WTC11 (cell line): ENCODE measurements around the gene ZNF302. TPM values are rescaled to one million over a fixed set of nuclear protein-coding genes. Genes with fewer than 3 reads are reported as not detected.

ENCODE experiments used
- ATAC-seq: fragments of 200-7000 bp; cut with Tn5 transposase; 2 replicates; pipeline ENCODE4 v1.10.0; 2021; ENCODE audit warnings: mild to moderate bottlenecking, moderate library complexity
- CTCF ChIA-PET: fragments of 300-600 bp; sonication (Branson Sonifier 250); formaldehyde crosslinking; loops from one replicate; lab custom pipeline; 2021; ENCODE audit warnings: antibody characterized with exemption; lab: Charles Lee
- POLR2A ChIA-PET: fragments of 350-600 bp; sonication (Branson Sonifier 250); formaldehyde crosslinking; loops from one replicate; lab custom pipeline; 2021; ENCODE audit warnings: antibody characterized with exemption; lab: Charles Lee
- DNase-seq: peaks from one replicate; pipeline ENCODE4 v3.0.0; 2021; ENCODE audit warnings: low spot score
- H3K27ac Mint-ChIP-seq: 2 replicates; pipeline ENCODE4 v1.8.0; 2021; ENCODE audit warnings: mixed read lengths
- H3K27me3 Mint-ChIP-seq: 2 replicates; pipeline ENCODE4 v1.8.0; 2021; ENCODE audit warnings: low read depth, mild to moderate bottlenecking, moderate library complexity, mixed read lengths
- H3K36me3 Mint-ChIP-seq: 2 replicates; pipeline ENCODE4 v1.8.0; 2021; ENCODE audit warnings: mixed read lengths
- H3K4me1 Mint-ChIP-seq: 2 replicates; pipeline ENCODE4 v1.8.0; 2022; ENCODE audit warnings: mixed read lengths
- H3K4me3 Mint-ChIP-seq: 2 replicates; pipeline ENCODE4 v1.8.0; 2021; ENCODE audit warnings: mild to moderate bottlenecking, moderate library complexity, mixed read lengths
- H3K9me3 Mint-ChIP-seq: 2 replicates; pipeline ENCODE4 v1.8.0; 2021; ENCODE audit warnings: mixed read lengths
- CREB1 ChIP-seq: sonication (generic); formaldehyde crosslinking; IDR thresholded peaks from 2 replicates; pipeline ENCODE4 v1.8.0; 2023; ENCODE audit warnings: mild to moderate bottlenecking, missing genetic modification reagents
- ESRRA ChIP-seq: sonication (generic); formaldehyde crosslinking; IDR thresholded peaks from 2 replicates; pipeline ENCODE4 v1.8.1; 2022; ENCODE audit warnings: mild to moderate bottlenecking, missing genetic modification reagents, borderline replicate concordance
- FOXK1 ChIP-seq: sonication (generic); formaldehyde crosslinking; IDR thresholded peaks from 2 replicates; pipeline ENCODE4 v1.8.0; 2022; ENCODE audit warnings: mild to moderate bottlenecking, moderate library complexity, missing genetic modification reagents
- FOXP1 ChIP-seq: sonication (generic); formaldehyde crosslinking; IDR thresholded peaks from 2 replicates; pipeline ENCODE4 v1.8.0; 2022; ENCODE audit warnings: missing genetic modification reagents, mild to moderate bottlenecking, moderate library complexity, borderline replicate concordance
- GABPB1 ChIP-seq: sonication (generic); formaldehyde crosslinking; IDR thresholded peaks from 2 replicates; pipeline ENCODE4 v1.8.1; 2023; ENCODE audit warnings: mild to moderate bottlenecking, missing genetic modification reagents
- GRHL2 ChIP-seq: fragments of 250-450 bp; sonication (Bioruptor Pico); IDR thresholded peaks from 2 replicates; pipeline ENCODE4 v1.8.0; 2022; ENCODE audit warnings: mild to moderate bottlenecking, moderate library complexity; ENCODE audit not compliant: insufficient replicate concordance, severe bottlenecking
- HMGA2 ChIP-seq: fragments of 250-450 bp; sonication (Bioruptor Pico); IDR thresholded peaks from 2 replicates; pipeline ENCODE4 v1.4.0; 2021; ENCODE audit warnings: mild to moderate bottlenecking, moderate library complexity
- JAZF1 ChIP-seq: fragments of 250-450 bp; sonication (Bioruptor Pico); IDR thresholded peaks from 2 replicates; pipeline ENCODE4 v1.9.0; 2021; ENCODE audit warnings: moderate library complexity, mild to moderate bottlenecking, inconsistent platforms
- JUN ChIP-seq: sonication (generic); formaldehyde crosslinking; IDR thresholded peaks from 2 replicates; pipeline ENCODE4 v1.8.0; 2023; ENCODE audit warnings: mild to moderate bottlenecking, missing genetic modification reagents
- KAT7 ChIP-seq: sonication (generic); formaldehyde crosslinking; IDR thresholded peaks from 2 replicates; pipeline ENCODE4 v1.8.1; 2023; ENCODE audit warnings: missing genetic modification reagents, mild to moderate bottlenecking, borderline replicate concordance
- MYBL2 ChIP-seq: sonication (generic); formaldehyde crosslinking; IDR thresholded peaks from 2 replicates; pipeline ENCODE4 v1.8.1; 2023; ENCODE audit warnings: mild to moderate bottlenecking, moderate library complexity, missing genetic modification reagents
- NFE2L1 ChIP-seq: sonication (generic); formaldehyde crosslinking; IDR thresholded peaks from 2 replicates; pipeline ENCODE4 v1.8.1; 2023; ENCODE audit warnings: missing genetic modification reagents
- OVOL2 ChIP-seq: fragments of 250-450 bp; sonication (Bioruptor Pico); IDR thresholded peaks from 2 replicates; pipeline ENCODE4 v1.9.0; 2021; ENCODE audit warnings: mild to moderate bottlenecking, borderline replicate concordance
- TEAD1 ChIP-seq: sonication (generic); formaldehyde crosslinking; IDR thresholded peaks from 2 replicates; pipeline ENCODE4 v1.8.0; 2022; ENCODE audit warnings: mild to moderate bottlenecking, missing genetic modification reagents
- ZBTB21 ChIP-seq: sonication (generic); formaldehyde crosslinking; IDR thresholded peaks from 2 replicates; pipeline ENCODE4 v1.8.1; 2023; ENCODE audit warnings: mild to moderate bottlenecking, missing genetic modification reagents, borderline replicate concordance
- ZNF232 ChIP-seq: sonication (generic); formaldehyde crosslinking; IDR thresholded peaks from 2 replicates; pipeline ENCODE4 v1.8.0; 2022; ENCODE audit warnings: mild to moderate bottlenecking, missing genetic modification reagents
- ZNF317 ChIP-seq: sonication (generic); formaldehyde crosslinking; IDR thresholded peaks from 2 replicates; pipeline ENCODE4 v1.8.1; 2023; ENCODE audit warnings: low read depth, mild to moderate bottlenecking, moderate library complexity, missing genetic modification reagents, borderline replicate concordance
- ZNF671 ChIP-seq: fragments of 250-450 bp; sonication (Bioruptor Pico); IDR thresholded peaks from 2 replicates; pipeline ENCODE4 v1.8.0; 2021; ENCODE audit warnings: mild to moderate bottlenecking
- total RNA-seq: library from RNA; stranded (reverse); gene quantifications from 3 replicates; pipeline ENCODE4 v1.2.3, GENCODE V29; 2021
- TF ChIP-seq, protein P1 (sequence below): sonication (generic); formaldehyde crosslinking; IDR thresholded peaks from 2 replicates; pipeline ENCODE4 v1.8.1; 2022; ENCODE audit warnings: mild to moderate bottlenecking, moderate library complexity, missing genetic modification reagents
- TF ChIP-seq, protein P2 (sequence below): sonication (generic); formaldehyde crosslinking; IDR thresholded peaks from 2 replicates; pipeline ENCODE4 v1.8.0; 2022; ENCODE audit warnings: mild to moderate bottlenecking, missing genetic modification reagents
- TF ChIP-seq, protein P3 (sequence below): fragments of 250-450 bp; sonication (Bioruptor Pico); IDR thresholded peaks from 2 replicates; pipeline ENCODE4 v1.8.0; 2021; ENCODE audit warnings: mild to moderate bottlenecking
- TF ChIP-seq, protein P4 (sequence below): sonication (generic); formaldehyde crosslinking; IDR thresholded peaks from 2 replicates; pipeline ENCODE4 v1.8.1; 2023; ENCODE audit warnings: mild to moderate bottlenecking, missing genetic modification reagents
- TF ChIP-seq, protein P5 (sequence below): sonication (generic); formaldehyde crosslinking; IDR thresholded peaks from 2 replicates; pipeline ENCODE4 v1.8.0; 2022; ENCODE audit warnings: missing genetic modification reagents
- TF ChIP-seq, protein P6 (sequence below): sonication (generic); formaldehyde crosslinking; IDR thresholded peaks from 2 replicates; pipeline ENCODE4 v1.8.1; 2023; ENCODE audit warnings: mild to moderate bottlenecking, missing genetic modification reagents, moderate library complexity
- TF ChIP-seq, protein P7 (sequence below): sonication (generic); formaldehyde crosslinking; IDR thresholded peaks from 2 replicates; pipeline ENCODE4 v1.8.0; 2022; ENCODE audit warnings: mild to moderate bottlenecking, missing genetic modification reagents
- TF ChIP-seq, protein P8 (sequence below): sonication (generic); formaldehyde crosslinking; IDR thresholded peaks from 2 replicates; pipeline ENCODE4 v1.8.1; 2023; ENCODE audit warnings: mild to moderate bottlenecking, moderate library complexity, missing genetic modification reagents

The ZNF302 gene
- total RNA-seq, 1 experiment from 2014 or later: 23.5 TPM

DNA sequence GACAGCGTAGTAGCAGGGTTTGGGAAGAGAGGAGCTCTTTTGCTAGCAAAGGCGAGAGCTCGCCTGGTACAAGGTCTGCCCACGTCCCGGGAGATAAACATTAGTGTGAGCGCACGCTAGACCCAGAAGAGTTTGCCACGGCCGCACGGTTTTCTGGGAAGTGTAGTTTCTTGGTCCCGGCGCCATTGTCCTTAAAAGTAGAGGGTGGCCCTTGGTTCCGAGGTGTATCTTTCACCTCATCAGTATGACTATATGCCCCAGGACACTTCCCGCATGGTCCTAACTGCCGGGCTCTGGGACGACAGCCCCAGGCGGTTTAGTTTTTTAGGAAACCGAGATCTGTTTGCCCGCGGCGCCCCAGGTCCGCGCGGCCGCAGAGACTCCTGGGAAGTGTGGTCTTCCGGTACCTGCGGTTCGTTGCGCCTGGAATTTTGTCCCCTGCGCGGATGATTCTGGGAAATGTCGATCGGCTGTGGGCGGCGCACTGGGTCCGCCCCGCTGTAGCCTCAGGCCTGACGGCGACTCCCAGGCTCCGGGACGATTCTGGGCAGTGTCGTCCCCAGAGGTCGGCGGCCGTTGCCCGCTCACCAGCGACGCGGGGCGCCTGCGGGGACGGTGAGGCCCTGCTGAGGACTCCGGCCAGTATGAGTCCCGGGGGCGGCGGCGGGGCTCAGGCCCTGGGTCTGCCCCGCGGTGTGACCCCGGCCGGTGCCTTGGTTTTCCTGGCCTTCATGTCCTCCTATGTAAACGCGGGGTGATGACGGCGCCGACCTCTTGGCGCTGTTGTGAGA is 56.5 kb downstream of the ZNF302 start, which contains the start of gene ZNF181:
Gene ZNF181, plus strand, starts transcription at position 498 of the 791 bp plus-strand sequence. CDS start 795 bp downstream, outside the sequence.
- CTCF ChIA-PET: interaction anchor here (0.6 to 1.5 kb wide), 2 partner anchors 105 to 251 kb away, joined by 3 to 5 read pairs; no protein-coding TSS in a partner anchor
- Mint-ChIP-seq H3K36me3 (no peaks in the 10 kb centered on the region), H3K4me1 (peaks cover 12% of the 10 kb centered on the region), H3K9me3 (no peaks in the 10 kb centered on the region), H3K27me3 (no peaks in the 10 kb centered on the region; the same call in 1 of the 2 replicates), H3K4me3 (peak within 1 kb of the TSS; percentile 97), H3K27ac (peak within 1 kb of the TSS; percentile 99)
- POLR2A ChIA-PET: interaction anchor here (0.6 to 0.8 kb wide), 2 partner anchors 105 to 297 kb away, joined by 3 read pairs; no protein-coding TSS in a partner anchor
- peak; percentile 86 for ATAC-seq
- DNase-seq: peak; percentile 88
- TF ChIP-seq, protein P1, sequence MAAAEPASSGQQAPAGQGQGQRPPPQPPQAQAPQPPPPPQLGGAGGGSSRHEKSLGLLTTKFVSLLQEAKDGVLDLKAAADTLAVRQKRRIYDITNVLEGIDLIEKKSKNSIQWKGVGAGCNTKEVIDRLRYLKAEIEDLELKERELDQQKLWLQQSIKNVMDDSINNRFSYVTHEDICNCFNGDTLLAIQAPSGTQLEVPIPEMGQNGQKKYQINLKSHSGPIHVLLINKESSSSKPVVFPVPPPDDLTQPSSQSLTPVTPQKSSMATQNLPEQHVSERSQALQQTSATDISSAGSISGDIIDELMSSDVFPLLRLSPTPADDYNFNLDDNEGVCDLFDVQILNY (CRISPR knock-in tag): peak; percentile 62; the same call in 1 of the 2 replicates
- TF ChIP-seq ZNF671 (CRISPR knock-in tag) (no peak), CREB1 (0 out of 2 replicates have a peak, but pooled peaks have one; percentile 16), OVOL2 (CRISPR knock-in tag) (no peak), FOXP1 (CRISPR knock-in tag) (peak; percentile 91), HMGA2 (no peak), FOXK1 (CRISPR knock-in tag) (peak; percentile 92), GRHL2 (no peak), ZNF232 (CRISPR knock-in tag) (peak; percentile 40; the same call in 1 of the 2 replicates), ZNF317 (CRISPR knock-in tag) (0 out of 2 replicates have a peak, but pooled peaks have one; percentile 48), NFE2L1 (CRISPR knock-in tag) (0 out of 2 replicates have a peak, but pooled peaks have one; percentile 40), ESRRA (CRISPR knock-in tag) (peak; percentile 70; the same call in 1 of the 2 replicates), GABPB1 (0 out of 2 replicates have a peak, but pooled peaks have one; percentile 18), ZBTB21 (CRISPR knock-in tag) (peak; percentile 65; the same call in 1 of the 2 replicates), MYBL2 (CRISPR knock-in tag) (peak; percentile 80; the same call in 1 of the 2 replicates), TEAD1 (CRISPR knock-in tag) (peak; percentile 74), JUN (CRISPR knock-in tag) (0 out of 2 replicates have a peak, but pooled peaks have one; percentile 53), KAT7 (no peak), JAZF1 (no peak)
- TF ChIP-seq, protein P2, sequence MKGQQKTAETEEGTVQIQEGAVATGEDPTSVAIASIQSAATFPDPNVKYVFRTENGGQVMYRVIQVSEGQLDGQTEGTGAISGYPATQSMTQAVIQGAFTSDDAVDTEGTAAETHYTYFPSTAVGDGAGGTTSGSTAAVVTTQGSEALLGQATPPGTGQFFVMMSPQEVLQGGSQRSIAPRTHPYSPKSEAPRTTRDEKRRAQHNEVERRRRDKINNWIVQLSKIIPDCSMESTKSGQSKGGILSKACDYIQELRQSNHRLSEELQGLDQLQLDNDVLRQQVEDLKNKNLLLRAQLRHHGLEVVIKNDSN: peak; percentile 37; the same call in 1 of the 2 replicates
- TF ChIP-seq, protein P3, sequence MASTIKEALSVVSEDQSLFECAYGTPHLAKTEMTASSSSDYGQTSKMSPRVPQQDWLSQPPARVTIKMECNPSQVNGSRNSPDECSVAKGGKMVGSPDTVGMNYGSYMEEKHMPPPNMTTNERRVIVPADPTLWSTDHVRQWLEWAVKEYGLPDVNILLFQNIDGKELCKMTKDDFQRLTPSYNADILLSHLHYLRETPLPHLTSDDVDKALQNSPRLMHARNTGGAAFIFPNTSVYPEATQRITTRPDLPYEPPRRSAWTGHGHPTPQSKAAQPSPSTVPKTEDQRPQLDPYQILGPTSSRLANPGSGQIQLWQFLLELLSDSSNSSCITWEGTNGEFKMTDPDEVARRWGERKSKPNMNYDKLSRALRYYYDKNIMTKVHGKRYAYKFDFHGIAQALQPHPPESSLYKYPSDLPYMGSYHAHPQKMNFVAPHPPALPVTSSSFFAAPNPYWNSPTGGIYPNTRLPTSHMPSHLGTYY (CRISPR knock-in tag): no peak
- TF ChIP-seq, protein P4, sequence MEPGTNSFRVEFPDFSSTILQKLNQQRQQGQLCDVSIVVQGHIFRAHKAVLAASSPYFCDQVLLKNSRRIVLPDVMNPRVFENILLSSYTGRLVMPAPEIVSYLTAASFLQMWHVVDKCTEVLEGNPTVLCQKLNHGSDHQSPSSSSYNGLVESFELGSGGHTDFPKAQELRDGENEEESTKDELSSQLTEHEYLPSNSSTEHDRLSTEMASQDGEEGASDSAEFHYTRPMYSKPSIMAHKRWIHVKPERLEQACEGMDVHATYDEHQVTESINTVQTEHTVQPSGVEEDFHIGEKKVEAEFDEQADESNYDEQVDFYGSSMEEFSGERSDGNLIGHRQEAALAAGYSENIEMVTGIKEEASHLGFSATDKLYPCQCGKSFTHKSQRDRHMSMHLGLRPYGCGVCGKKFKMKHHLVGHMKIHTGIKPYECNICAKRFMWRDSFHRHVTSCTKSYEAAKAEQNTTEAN (CRISPR knock-in tag): peak; percentile 83
- TF ChIP-seq, protein P5, sequence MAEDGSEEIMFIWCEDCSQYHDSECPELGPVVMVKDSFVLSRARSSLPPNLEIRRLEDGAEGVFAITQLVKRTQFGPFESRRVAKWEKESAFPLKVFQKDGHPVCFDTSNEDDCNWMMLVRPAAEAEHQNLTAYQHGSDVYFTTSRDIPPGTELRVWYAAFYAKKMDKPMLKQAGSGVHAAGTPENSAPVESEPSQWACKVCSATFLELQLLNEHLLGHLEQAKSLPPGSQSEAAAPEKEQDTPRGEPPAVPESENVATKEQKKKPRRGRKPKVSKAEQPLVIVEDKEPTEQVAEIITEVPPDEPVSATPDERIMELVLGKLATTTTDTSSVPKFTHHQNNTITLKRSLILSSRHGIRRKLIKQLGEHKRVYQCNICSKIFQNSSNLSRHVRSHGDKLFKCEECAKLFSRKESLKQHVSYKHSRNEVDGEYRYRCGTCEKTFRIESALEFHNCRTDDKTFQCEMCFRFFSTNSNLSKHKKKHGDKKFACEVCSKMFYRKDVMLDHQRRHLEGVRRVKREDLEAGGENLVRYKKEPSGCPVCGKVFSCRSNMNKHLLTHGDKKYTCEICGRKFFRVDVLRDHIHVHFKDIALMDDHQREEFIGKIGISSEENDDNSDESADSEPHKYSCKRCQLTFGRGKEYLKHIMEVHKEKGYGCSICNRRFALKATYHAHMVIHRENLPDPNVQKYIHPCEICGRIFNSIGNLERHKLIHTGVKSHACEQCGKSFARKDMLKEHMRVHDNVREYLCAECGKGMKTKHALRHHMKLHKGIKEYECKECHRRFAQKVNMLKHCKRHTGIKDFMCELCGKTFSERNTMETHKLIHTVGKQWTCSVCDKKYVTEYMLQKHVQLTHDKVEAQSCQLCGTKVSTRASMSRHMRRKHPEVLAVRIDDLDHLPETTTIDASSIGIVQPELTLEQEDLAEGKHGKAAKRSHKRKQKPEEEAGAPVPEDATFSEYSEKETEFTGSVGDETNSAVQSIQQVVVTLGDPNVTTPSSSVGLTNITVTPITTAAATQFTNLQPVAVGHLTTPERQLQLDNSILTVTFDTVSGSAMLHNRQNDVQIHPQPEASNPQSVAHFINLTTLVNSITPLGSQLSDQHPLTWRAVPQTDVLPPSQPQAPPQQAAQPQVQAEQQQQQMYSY: peak; percentile 29; the same call in 1 of the 2 replicates
- TF ChIP-seq, protein P6, sequence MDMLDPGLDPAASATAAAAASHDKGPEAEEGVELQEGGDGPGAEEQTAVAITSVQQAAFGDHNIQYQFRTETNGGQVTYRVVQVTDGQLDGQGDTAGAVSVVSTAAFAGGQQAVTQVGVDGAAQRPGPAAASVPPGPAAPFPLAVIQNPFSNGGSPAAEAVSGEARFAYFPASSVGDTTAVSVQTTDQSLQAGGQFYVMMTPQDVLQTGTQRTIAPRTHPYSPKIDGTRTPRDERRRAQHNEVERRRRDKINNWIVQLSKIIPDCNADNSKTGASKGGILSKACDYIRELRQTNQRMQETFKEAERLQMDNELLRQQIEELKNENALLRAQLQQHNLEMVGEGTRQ (CRISPR knock-in tag): peak; percentile 51
- TF ChIP-seq, protein P7, sequence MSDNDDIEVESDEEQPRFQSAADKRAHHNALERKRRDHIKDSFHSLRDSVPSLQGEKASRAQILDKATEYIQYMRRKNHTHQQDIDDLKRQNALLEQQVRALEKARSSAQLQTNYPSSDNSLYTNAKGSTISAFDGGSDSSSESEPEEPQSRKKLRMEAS (CRISPR knock-in tag): peak; percentile 76
- TF ChIP-seq, protein P8, sequence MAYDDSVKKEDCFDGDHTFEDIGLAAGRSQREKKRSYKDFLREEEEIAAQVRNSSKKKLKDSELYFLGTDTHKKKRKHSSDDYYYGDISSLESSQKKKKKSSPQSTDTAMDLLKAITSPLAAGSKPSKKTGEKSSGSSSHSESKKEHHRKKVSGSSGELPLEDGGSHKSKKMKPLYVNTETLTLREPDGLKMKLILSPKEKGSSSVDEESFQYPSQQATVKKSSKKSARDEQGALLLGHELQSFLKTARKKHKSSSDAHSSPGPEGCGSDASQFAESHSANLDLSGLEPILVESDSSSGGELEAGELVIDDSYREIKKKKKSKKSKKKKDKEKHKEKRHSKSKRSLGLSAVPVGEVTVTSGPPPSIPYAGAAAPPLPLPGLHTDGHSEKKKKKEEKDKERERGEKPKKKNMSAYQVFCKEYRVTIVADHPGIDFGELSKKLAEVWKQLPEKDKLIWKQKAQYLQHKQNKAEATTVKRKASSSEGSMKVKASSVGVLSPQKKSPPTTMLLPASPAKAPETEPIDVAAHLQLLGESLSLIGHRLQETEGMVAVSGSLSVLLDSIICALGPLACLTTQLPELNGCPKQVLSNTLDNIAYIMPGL (CRISPR knock-in tag): peak; percentile 79; the same call in 1 of the 2 replicates
